H1 (cell line): ENCODE results near the gene ZNF830. TPM values are rescaled to one million over a fixed set of nuclear protein-coding genes. Genes with fewer than 3 reads are reported as not detected.

Source experiments
- CTCF ChIA-PET: fragments of 300-600 bp; sonication (Branson Sonifier 250); formaldehyde crosslinking; loops from one replicate; lab custom pipeline; 2021; ENCODE audit not compliant: partially characterized antibody; lab: Charles Lee
- POLR2A ChIA-PET: fragments of 300-600 bp; sonication (Branson Sonifier 250); formaldehyde crosslinking; loops from one replicate; lab custom pipeline; 2021; ENCODE audit warnings: inconsistent platforms; ENCODE audit not compliant: partially characterized antibody; lab: Charles Lee
- DNase-seq, 2 experiments: peaks; one replicate each; pipeline versions ENCODE4 v3.0.0 to v3.0.0-alpha.2; 2010 to 2022; ENCODE audit warnings: low spot score in 2 of 2, low read depth in 1 of 2, mixed read lengths in 1 of 2
- FAIRE-seq: peaks from 2 replicates; lab custom pipeline; 2011; peaks lifted over from hg19 to GRCh38; lab: Jason Lieb, UNC
- H2AFZ ChIP-seq: 2 replicates; pipeline ENCODE4 v1.8.1; 2012; ENCODE audit warnings: low read length, inconsistent platforms
- H2AK5ac ChIP-seq: 2 replicates; pipeline ENCODE4 v1.6.1; 2013; ENCODE audit warnings: low read depth, low read length
- H2BK120ac ChIP-seq: replicated peaks from 2 replicates; pipeline ENCODE3; 2013; ENCODE audit warnings: low read depth, low read length, inconsistent platforms
- H2BK12ac ChIP-seq: 2 replicates; pipeline ENCODE4 v1.6.1; 2013; ENCODE audit warnings: low read depth, low read length
- H2BK15ac ChIP-seq: 2 replicates; pipeline ENCODE4 v1.6.1; 2013; ENCODE audit warnings: low read length
- H2BK20ac ChIP-seq: 2 replicates; pipeline ENCODE4 v1.6.1; 2013; ENCODE audit warnings: low read length
- H2BK5ac ChIP-seq: 2 replicates; pipeline ENCODE4 v1.6.1; 2013; ENCODE audit warnings: low read depth, low read length
- H3K14ac ChIP-seq: 2 replicates; pipeline ENCODE4 v1.6.1; 2013; ENCODE audit warnings: inconsistent platforms; ENCODE audit not compliant: insufficient read length
- H3K18ac ChIP-seq: 2 replicates; pipeline ENCODE4 v1.6.1; 2013; ENCODE audit warnings: low read length; ENCODE audit errors: extremely low read depth
- H3K23ac ChIP-seq: 2 replicates; pipeline ENCODE4 v1.6.1; 2013; ENCODE audit warnings: inconsistent platforms; ENCODE audit not compliant: insufficient read length
- H3K23me2 ChIP-seq: 2 replicates; pipeline ENCODE4 v1.6.1; 2013; ENCODE audit warnings: low read depth, low read length
- H3K27ac ChIP-seq: 2 replicates; pipeline ENCODE4 v1.6.1; 2011; ENCODE audit warnings: low read depth, low read length, inconsistent platforms
- H3K27me3 ChIP-seq, 4 experiments: replicated peaks in 1 of 4; 1 replicate in 1 of 4; 2 replicates in 3 of 4; pipeline versions ENCODE4 v1.6.1 to v1.8.1; 2011 to 2013; ENCODE audit warnings: low read length in 3 of 4, mild to moderate bottlenecking in 3 of 4, inconsistent platforms in 2 of 4, mixed read lengths in 2 of 4, moderate library complexity in 1 of 4; ENCODE audit not compliant: control insufficient read depth in 3 of 4, insufficient read depth in 3 of 4; ENCODE audit errors: extremely low read depth in 1 of 4
- H3K36me3 ChIP-seq, 4 experiments: 2 replicates each; pipeline versions ENCODE4 v1.6.1 to v1.8.1; 2011 to 2013; ENCODE audit warnings: mild to moderate bottlenecking in 4 of 4, low read length in 3 of 4, moderate library complexity in 2 of 4, control low read depth in 1 of 4, inconsistent platforms in 1 of 4; ENCODE audit not compliant: insufficient read depth in 4 of 4, control insufficient read depth in 2 of 4
- H3K4ac ChIP-seq: replicated peaks from 2 replicates; pipeline ENCODE3; 2013; ENCODE audit warnings: low read length, low read depth, mixed read lengths, inconsistent platforms; ENCODE audit not compliant: insufficient read length
- H3K4me1 ChIP-seq, 4 experiments: replicated peaks in 1 of 4; 1 replicate in 1 of 4; 2 replicates in 3 of 4; pipeline versions ENCODE4 v1.6.1 to v1.8.1; 2011 to 2013; ENCODE audit warnings: low read length in 3 of 4, inconsistent platforms in 2 of 4, mixed read lengths in 1 of 4; ENCODE audit not compliant: insufficient read depth in 4 of 4, control insufficient read depth in 3 of 4
- H3K4me2 ChIP-seq, 2 experiments: 2 replicates each; pipeline versions ENCODE4 v1.6.1 to v1.8.1; 2011 to 2013; ENCODE audit warnings: low read depth in 2 of 2, low read length in 2 of 2, control low read depth in 1 of 2, inconsistent platforms in 1 of 2, mild to moderate bottlenecking in 1 of 2; ENCODE audit not compliant: insufficient read depth in 1 of 2
- H3K4me3 ChIP-seq, 4 experiments: fragments of 200-600, 300-600 bp in 1 of 4; sonication (generic), shearing (Covaris generic), sonication (Bioruptor Twin) in 1 of 4; 2 replicates each; pipeline versions ENCODE4 v1.5.1 to v1.8.1; 2011 to 2016; ENCODE audit warnings: low read length in 4 of 4, low read depth in 3 of 4, control low read depth in 2 of 4, inconsistent platforms in 2 of 4, mild to moderate bottlenecking in 2 of 4, mixed read lengths in 1 of 4, moderate library complexity in 1 of 4; ENCODE audit not compliant: insufficient read depth in 2 of 4; ENCODE audit errors: extremely low read depth in 1 of 4
- H3K56ac ChIP-seq: replicated peaks from 2 replicates; pipeline ENCODE3; 2013; ENCODE audit warnings: low read depth, mild to moderate bottlenecking, mixed read lengths, low read length, inconsistent platforms; ENCODE audit not compliant: insufficient read length
- H3K79me1 ChIP-seq: 2 replicates; pipeline ENCODE4 v1.6.1; 2013; ENCODE audit warnings: low read depth, low read length, control low read depth
- H3K79me2 ChIP-seq, 2 experiments: 2 replicates each; pipeline versions ENCODE4 v1.6.1 to v1.8.1; 2012 to 2013; ENCODE audit warnings: low read length in 2 of 2, mild to moderate bottlenecking in 2 of 2, inconsistent platforms in 1 of 2; ENCODE audit not compliant: insufficient read depth in 2 of 2, control insufficient read depth in 1 of 2
- H3K9ac ChIP-seq, 4 experiments: replicated peaks in 1 of 4; 1 replicate in 1 of 4; 2 replicates in 3 of 4; pipeline versions ENCODE4 v1.6.1 to v1.8.1; 2011 to 2013; ENCODE audit warnings: low read depth in 3 of 4, low read length in 3 of 4, control low read depth in 2 of 4, mild to moderate bottlenecking in 2 of 4, moderate library complexity in 2 of 4, inconsistent platforms in 1 of 4; ENCODE audit errors: extremely low read depth in 1 of 4
- H3K9me3 ChIP-seq, 2 experiments: 2 replicates each; pipeline versions ENCODE4 v1.6.1 to v1.8.1; 2012 to 2013; ENCODE audit warnings: mild to moderate bottlenecking in 2 of 2, moderate library complexity in 2 of 2, control low read depth in 1 of 2, inconsistent platforms in 1 of 2, low read depth in 1 of 2, low read length in 1 of 2, mixed read lengths in 1 of 2; ENCODE audit not compliant: insufficient read depth in 2 of 2
- H4K20me1 ChIP-seq, 2 experiments: replicated peaks in 1 of 2; 2 replicates each; pipeline versions ENCODE3 to v1.8.1; 2011 to 2013; ENCODE audit warnings: inconsistent platforms in 2 of 2, low read length in 2 of 2, mild to moderate bottlenecking in 1 of 2; ENCODE audit not compliant: insufficient read depth in 2 of 2, control insufficient read depth in 1 of 2
- H4K5ac ChIP-seq: 2 replicates; pipeline ENCODE4 v1.6.1; 2013; ENCODE audit warnings: low read length, low read depth, mixed read lengths, inconsistent platforms; ENCODE audit not compliant: insufficient read length
- H4K8ac ChIP-seq: 2 replicates; pipeline ENCODE4 v1.8.0; 2013; ENCODE audit warnings: mild to moderate bottlenecking, moderate library complexity, low read length, inconsistent platforms; ENCODE audit not compliant: insufficient read depth; ENCODE audit errors: extremely low read depth
- H4K91ac ChIP-seq: replicated peaks from 2 replicates; pipeline ENCODE3; 2013; ENCODE audit warnings: low read length, mixed read lengths, inconsistent platforms; ENCODE audit not compliant: insufficient read length
- CBX8 ChIP-seq: fragments of 300-800, 300-1000 bp; sonication (generic); IDR thresholded peaks from 2 replicates; pipeline ENCODE4 v1.7.1; 2016; ENCODE audit warnings: low read depth, low read length, borderline replicate concordance
- EP300 ChIP-seq, 2 experiments: IDR thresholded peaks; 1 replicate in 1 of 2; 2 replicates in 1 of 2; pipeline ENCODE4 v1.6.1; 2011 to 2012; ENCODE audit warnings: low read depth in 2 of 2, low read length in 2 of 2, mild to moderate bottlenecking in 2 of 2, borderline replicate concordance in 1 of 2, inconsistent platforms in 1 of 2, moderate library complexity in 1 of 2
- MAFK ChIP-seq: IDR thresholded peaks from 2 replicates; pipeline ENCODE4 v1.6.1; 2012; ENCODE audit warnings: low read depth, mild to moderate bottlenecking, improper control_type of control experiment, low read length
- NANOG ChIP-seq: IDR thresholded peaks from 2 replicates; pipeline ENCODE4 v1.6.1; 2011; ENCODE audit warnings: low read length, low read depth, mild to moderate bottlenecking, inconsistent platforms; ENCODE audit not compliant: insufficient read depth, poor library complexity, severe bottlenecking
- TAF7 ChIP-seq: optimal IDR thresholded peaks from 2 replicates; pipeline ENCODE3; 2011; ENCODE audit warnings: low read depth, mild to moderate bottlenecking, inconsistent platforms, low read length, moderate library complexity, borderline replicate concordance
- WGBS, 2 experiments: shearing (Covaris generic) in 1 of 2; methylation state at CpG; one replicate each; pipeline versions ENCODE4 v1.1.6 to v1.1.7; 2013 to 2015; ENCODE audit warnings: low lambda C conversion rate in 2 of 2, mixed read lengths in 2 of 2, inconsistent platforms in 1 of 2, low coverage in 1 of 2, missing lambda C conversion rate in 1 of 2; ENCODE audit not compliant: insufficient replicate concordance in 2 of 2, insufficient coverage in 1 of 2, insufficient read length in 1 of 2; ENCODE audit errors: extremely low coverage in 1 of 2, missing lambda C conversion rate in 1 of 2; 5-methylcytosine and 5-hydroxymethylcytosine counted together
- polyA plus RNA-seq, 7 experiments: library from polyadenylated mRNA; depleted of rRNA in 3 of 7; stranded (reverse) in 5 of 7; unstranded in 2 of 7; fragments of >200 nt in 5 of 7; fragments of 200-250 nt in 2 of 7; gene quantifications; 1 replicate in 5 of 7; 2 replicates in 1 of 7; 4 replicates in 1 of 7; pipeline versions ENCODE4 v1.2.1 to v1.2.3, GENCODE V29; 2011 to 2013; ENCODE audit warnings: missing spikeins in 2 of 7, mixed read lengths in 2 of 7
- total RNA-seq: library from RNA; stranded (reverse); fragmentation: NEBNext Ultra II Directional; extraction: Animal tissue kit (Norgen Biotek cat#: 25700); gene quantifications from 2 replicates; pipeline ENCODE4 v1.2.1, GENCODE V29; 2021
- TF ChIP-seq, protein P1 (sequence below): IDR thresholded peaks from 2 replicates; pipeline ENCODE4 v1.6.1; 2011; ENCODE audit warnings: low read length, improper control_type of control experiment
- TF ChIP-seq, protein P2 (sequence below): IDR thresholded peaks from 2 replicates; pipeline ENCODE4 v1.6.1; 2012; ENCODE audit warnings: inconsistent platforms

ZNF830 gene
- total and polyA plus RNA-seq, 2 of the 8 experiments (the other 6 are each of a cell fraction or from before 2014, with no cell fraction given): 4.2 to 19.9 TPM

DNA sequence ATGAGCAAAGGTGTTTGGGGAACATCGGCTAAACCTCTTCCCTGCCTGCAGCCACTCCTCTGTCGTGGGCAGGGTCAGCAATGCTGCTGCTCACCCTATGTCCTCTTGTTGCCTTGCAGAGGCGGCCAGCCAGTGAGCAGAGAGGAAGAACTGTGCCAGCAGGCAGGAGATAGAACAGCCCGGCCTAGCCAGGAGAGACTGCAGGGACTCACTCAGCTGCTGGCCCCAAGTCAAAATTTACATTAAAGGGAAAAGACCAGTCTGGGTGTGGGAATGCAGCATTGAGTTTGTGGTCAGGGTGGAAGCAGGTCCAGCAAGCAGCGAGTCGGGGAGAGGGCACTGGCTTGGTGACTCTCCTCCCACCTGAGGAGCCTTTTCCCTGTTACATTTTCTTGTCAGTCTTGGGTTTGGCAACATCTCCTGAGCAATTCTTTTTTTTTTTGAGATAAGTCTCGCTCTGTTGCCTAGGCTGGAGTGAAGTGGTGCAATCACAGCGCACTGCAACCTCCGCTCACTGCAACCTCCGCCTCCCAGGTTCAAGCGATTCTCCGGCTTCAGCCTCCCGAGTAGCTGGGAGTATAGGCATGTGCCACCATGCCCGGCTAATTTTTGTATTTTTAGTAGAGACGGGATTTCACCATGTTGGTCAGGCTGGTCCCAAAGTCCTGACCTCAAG, 41.7 kb downstream of the ZNF830 start:
- Histone ChIP-seq H3K23ac (no peak overlapping the region), H3K56ac (no peak overlapping the region), H4K5ac (no peak overlapping the region)
- TF ChIP-seq TAF7 (no peak), CBX8 (no peak), MAFK (no peak), NANOG (no peak), EP300 (IDR thresholded peaks at IDR 0.05; ENCODE audit: borderline replicate concordance in 1 of 2, low read depth in 2 of 2, low read length in 2 of 2) (no peak)
- TF ChIP-seq, protein P1, sequence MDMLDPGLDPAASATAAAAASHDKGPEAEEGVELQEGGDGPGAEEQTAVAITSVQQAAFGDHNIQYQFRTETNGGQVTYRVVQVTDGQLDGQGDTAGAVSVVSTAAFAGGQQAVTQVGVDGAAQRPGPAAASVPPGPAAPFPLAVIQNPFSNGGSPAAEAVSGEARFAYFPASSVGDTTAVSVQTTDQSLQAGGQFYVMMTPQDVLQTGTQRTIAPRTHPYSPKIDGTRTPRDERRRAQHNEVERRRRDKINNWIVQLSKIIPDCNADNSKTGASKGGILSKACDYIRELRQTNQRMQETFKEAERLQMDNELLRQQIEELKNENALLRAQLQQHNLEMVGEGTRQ: no peak
- TF ChIP-seq, protein P2, sequence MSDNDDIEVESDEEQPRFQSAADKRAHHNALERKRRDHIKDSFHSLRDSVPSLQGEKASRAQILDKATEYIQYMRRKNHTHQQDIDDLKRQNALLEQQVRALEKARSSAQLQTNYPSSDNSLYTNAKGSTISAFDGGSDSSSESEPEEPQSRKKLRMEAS: no peak

More for the DNA sequence above, 41.7 kb downstream of the ZNF830 start:
- Histone ChIP-seq H2AK5ac (no peak overlapping the region), H3K36me3 (peaks cover 34 to 87% (median 63%) of the 10 kb centered on the region in 4 experiments), H3K9me3 (no peaks in the 10 kb centered on the region), H3K79me1 (no peaks in the 10 kb centered on the region), H2BK12ac (no peak overlapping the region), H3K9ac (no peak overlapping the region), H3K27ac (no peak overlapping the region), H3K4ac (no peak overlapping the region), H2BK5ac (no peak overlapping the region), H2BK120ac (no peak overlapping the region), H3K4me3 (no peak overlapping the region), H2BK20ac (no peak overlapping the region), H4K91ac (no peak overlapping the region), H3K27me3 (no peaks in the 10 kb centered on the region), H3K79me2 (no peaks in the 10 kb centered on the region), H3K14ac (no peak overlapping the region), H3K18ac (no peak overlapping the region), H3K4me2 (no peak overlapping the region), H4K8ac (no peak overlapping the region), H3K23me2 (no peaks in the 10 kb centered on the region), H3K4me1 (no peaks in the 10 kb centered on the region), H2AFZ (no peak overlapping the region), H4K20me1 (peaks cover 8% of the 10 kb centered on the region in 2 experiments), H2BK15ac (no peak overlapping the region)
- WGBS, 2 experiments: 87% methylated on average over 13 of the region's 15 CpGs; no CpG with 5 or more reads in 1 of the 2 experiments
- FAIRE-seq (no peak), DNase-seq (no peak)
- CTCF ChIA-PET: interaction anchor here (1.1 to 1.4 kb wide), 2 partner anchors 87 to 90 kb away, joined by 4 to 5 read pairs; no protein-coding TSS in a partner anchor
- POLR2A ChIA-PET: interaction anchor here (0.6 to 5.3 kb wide), 5 partner anchors 9 to 92 kb away, joined by 4 to 26 read pairs (median 14); partner anchors contain the start of gene LIG3
